Measurements from ENCODE around the gene NFATC2IP.

- TF ChIP-seq CTCF (IDR thresholded peaks at IDR 0.05; ENCODE audit: low read depth, low read length, missing input control), result no peak
- TF ChIP-seq ZBTB33 (IDR thresholded peaks at IDR 0.05), result no peak
- TF ChIP-seq, protein P1, sequence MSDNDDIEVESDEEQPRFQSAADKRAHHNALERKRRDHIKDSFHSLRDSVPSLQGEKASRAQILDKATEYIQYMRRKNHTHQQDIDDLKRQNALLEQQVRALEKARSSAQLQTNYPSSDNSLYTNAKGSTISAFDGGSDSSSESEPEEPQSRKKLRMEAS (IDR thresholded peaks at IDR 0.05), result no peak
- no peak for TF ChIP-seq YY1 (IDR thresholded peaks at IDR 0.05)
- no peak for TF ChIP-seq RXRA (IDR thresholded peaks at IDR 0.05)
- no peak for TF ChIP-seq SP1 (IDR thresholded peaks at IDR 0.05)
- TF ChIP-seq TAF1 (conservative IDR thresholded peaks at IDR 0.05), result no peak
- TF ChIP-seq GABPA (IDR thresholded peaks at IDR 0.05 in 1 of 2, conservative IDR thresholded peaks at IDR 0.05 in 1 of 2), result no peak
- TF ChIP-seq FOXA1 (IDR thresholded peaks at IDR 0.05), result no peak
- TF ChIP-seq, protein P2, sequence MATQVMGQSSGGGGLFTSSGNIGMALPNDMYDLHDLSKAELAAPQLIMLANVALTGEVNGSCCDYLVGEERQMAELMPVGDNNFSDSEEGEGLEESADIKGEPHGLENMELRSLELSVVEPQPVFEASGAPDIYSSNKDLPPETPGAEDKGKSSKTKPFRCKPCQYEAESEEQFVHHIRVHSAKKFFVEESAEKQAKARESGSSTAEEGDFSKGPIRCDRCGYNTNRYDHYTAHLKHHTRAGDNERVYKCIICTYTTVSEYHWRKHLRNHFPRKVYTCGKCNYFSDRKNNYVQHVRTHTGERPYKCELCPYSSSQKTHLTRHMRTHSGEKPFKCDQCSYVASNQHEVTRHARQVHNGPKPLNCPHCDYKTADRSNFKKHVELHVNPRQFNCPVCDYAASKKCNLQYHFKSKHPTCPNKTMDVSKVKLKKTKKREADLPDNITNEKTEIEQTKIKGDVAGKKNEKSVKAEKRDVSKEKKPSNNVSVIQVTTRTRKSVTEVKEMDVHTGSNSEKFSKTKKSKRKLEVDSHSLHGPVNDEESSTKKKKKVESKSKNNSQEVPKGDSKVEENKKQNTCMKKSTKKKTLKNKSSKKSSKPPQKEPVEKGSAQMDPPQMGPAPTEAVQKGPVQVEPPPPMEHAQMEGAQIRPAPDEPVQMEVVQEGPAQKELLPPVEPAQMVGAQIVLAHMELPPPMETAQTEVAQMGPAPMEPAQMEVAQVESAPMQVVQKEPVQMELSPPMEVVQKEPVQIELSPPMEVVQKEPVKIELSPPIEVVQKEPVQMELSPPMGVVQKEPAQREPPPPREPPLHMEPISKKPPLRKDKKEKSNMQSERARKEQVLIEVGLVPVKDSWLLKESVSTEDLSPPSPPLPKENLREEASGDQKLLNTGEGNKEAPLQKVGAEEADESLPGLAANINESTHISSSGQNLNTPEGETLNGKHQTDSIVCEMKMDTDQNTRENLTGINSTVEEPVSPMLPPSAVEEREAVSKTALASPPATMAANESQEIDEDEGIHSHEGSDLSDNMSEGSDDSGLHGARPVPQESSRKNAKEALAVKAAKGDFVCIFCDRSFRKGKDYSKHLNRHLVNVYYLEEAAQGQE (IDR thresholded peaks at IDR 0.05), result no peak
- no peak for TF ChIP-seq JUND (IDR thresholded peaks at IDR 0.05)
- TF ChIP-seq RAD21 (IDR thresholded peaks at IDR 0.05), result no peak
Measured at GRCh38 chr16:28918698-28919097, 32.0 kb upstream of the NFATC2IP start.

Data from liver (tissue), 3 donors.